Adrenal gland (tissue), 12 donors: Measurements from ENCODE around the gene CDC42EP1. TPM values are rescaled to one million over a fixed set of nuclear protein-coding genes. Genes with fewer than 3 reads are reported as not detected.

Experiments used
- DNase-seq, 7 donors: peaks; one replicate each; pipeline ENCODE4 v3.0.0-alpha.2; 2019 to 2020
- H3K27ac ChIP-seq, 5 donors: fragments of 200-600 bp; sonication (generic) in 4 of 5; 1 replicate in 3 of 5; 2 replicates in 2 of 5; pipeline versions ENCODE4 v1.5.1 to v1.8.0; 2016 to 2020; ENCODE audit warnings: mild to moderate bottlenecking in 1 of 5
- H3K27me3 ChIP-seq: fragments of 200-600 bp; 2 replicates; pipeline ENCODE4 v1.8.0; 2021
- H3K36me3 ChIP-seq, 2 donors: fragments of 200-600 bp; replicated peaks in 1 of 2; 1 replicate in 1 of 2; 2 replicates in 1 of 2; pipeline versions ENCODE4 v1.5.1 to v1.8.0; 2018 to 2022
- H3K4me1 ChIP-seq, 2 donors: fragments of 200-600 bp; replicated peaks in 1 of 2; 1 replicate in 1 of 2; 2 replicates in 1 of 2; pipeline versions ENCODE4 v1.5.1 to v1.8.0; 2018 to 2021
- H3K4me3 ChIP-seq, 4 donors: fragments of 200-600 bp; sonication (generic) in 3 of 4; one replicate each; pipeline ENCODE4 v1.5.1; 2016 to 2018
- H3K9me3 ChIP-seq, 3 donors: fragments of 200-600 bp; sonication (generic) in 1 of 3; replicated peaks in 1 of 3; 1 replicate in 2 of 3; 2 replicates in 1 of 3; pipeline versions ENCODE4 v1.5.1 to v1.8.0; 2016 to 2021
- POLR2A ChIP-seq, 2 donors: fragments of 450-650 bp; IDR thresholded peaks; one replicate each; pipeline ENCODE4 v1.6.1; 2017; ENCODE audit warnings: antibody characterized with exemption in 2 of 2, mild to moderate bottlenecking in 2 of 2, moderate library complexity in 1 of 2
- WGBS, 4 donors: extraction: QIAGEN DNeasy Blood & Tissue Kit in 2 of 4; methylation state at CpG; one replicate each; pipeline versions ENCODE4 v1.1.5 to v1.1.7; 2013 to 2017; 5-methylcytosine and 5-hydroxymethylcytosine counted together
- intact Hi-C, 2 donors: fragments of 100-400 bp; cut with DNase I; formaldehyde crosslinking; loops; one replicate each; pipeline versions ENCODE4 v1.14.1 to v1.15.0; 2022 to 2023
- polyA plus RNA-seq, 3 donors: library from polyadenylated mRNA; stranded (reverse); fragments of 200-250 nt in 2 of 3; fragments of 350-450 nt in 1 of 3; fragmentation: Illumina TruSeq in 1 of 3; extraction: RNeasy Lipid Tissue Mini Kit (QIAGEN cat#74804) in 1 of 3; gene quantifications; one replicate each; pipeline ENCODE4 v1.2.3, GENCODE V29; 2013 to 2014
- total RNA-seq, 9 donors: library from RNA; depleted of rRNA in 4 of 9; stranded (reverse); fragments of >200 nt in 4 of 9; fragments of 120-200 nt in 1 of 9; fragmentation: NEBNext Ultra II Directional in 1 of 9; extraction: Animal tissue kit (Norgen Biotek cat#: 25700) in 1 of 9; gene quantifications; one replicate each; pipeline versions ENCODE4 v1.1.0 to v1.2.4, GENCODE V29; 2013 to 2023
- TF ChIP-seq, protein P1 (sequence below), 6 experiments: fragments of 450-650 bp in 4 of 6; fragments of 200-600 bp in 2 of 6; sonication (generic) in 1 of 6; IDR thresholded peaks; 1 replicate in 5 of 6; 2 replicates in 1 of 6; pipeline versions ENCODE4 v1.5.1 to v1.8.0; 2016 to 2021; ENCODE audit warnings: antibody characterized with exemption in 6 of 6, mild to moderate bottlenecking in 2 of 6, moderate library complexity in 1 of 6
- donor health status: healthy with polysubstance abuse.
- donor health status: Bipolar disorder and iron deficiency.
- donor health status: DM: yes; HTN: yes; CAD: no.
- donor health status: DM: no; HTN: no; CAD: no.
- donor health status: DM: no; HTN: no; CAD: no.
- donor health status: DM: yes; HTN: yes; CAD: no.

CDC42EP1 gene
- total and polyA plus RNA-seq, 12 donors = 9.2 to 159 (median 92.8) TPM

DNA sequence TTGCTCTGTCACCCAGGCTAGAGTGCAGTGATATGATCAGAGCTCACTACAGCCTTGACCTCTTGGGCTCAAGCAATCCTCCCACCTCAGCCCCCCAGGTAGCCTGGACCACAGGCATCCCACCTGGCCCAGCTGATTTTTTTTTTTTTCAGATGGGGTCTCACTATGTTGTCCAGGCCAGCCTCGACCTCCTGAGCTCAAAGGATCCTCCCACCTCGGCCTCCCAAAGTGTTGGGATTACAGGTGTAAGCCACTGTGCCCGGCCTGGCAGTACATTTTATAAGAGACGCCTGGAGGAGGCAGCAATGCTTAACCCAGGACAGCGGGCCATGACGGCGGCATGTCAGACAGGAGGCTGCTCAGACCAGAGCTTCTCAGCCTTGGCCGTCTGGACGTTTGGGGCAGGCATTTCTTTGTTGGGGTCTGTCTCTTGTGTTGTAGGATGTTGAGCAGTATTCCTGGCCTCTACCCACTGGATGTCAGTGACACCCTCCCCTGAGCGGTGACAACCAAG is 15.3 kb downstream of the CDC42EP1 start:
- Histone ChIP-seq H3K27ac (no peak overlapping the region), H3K9me3 (no peaks in the 10 kb centered on the region), H3K36me3 (no peaks in the 10 kb centered on the region), H3K4me1 (peaks cover 4 to 12% of the 10 kb centered on the region in 2 donors), H3K4me3 (no peak overlapping the region), H3K27me3 (no peaks in the 10 kb centered on the region)
- no peak for DNase-seq
- no peak for TF ChIP-seq POLR2A (IDR thresholded peaks at IDR 0.05)
- TF ChIP-seq, protein P1, sequence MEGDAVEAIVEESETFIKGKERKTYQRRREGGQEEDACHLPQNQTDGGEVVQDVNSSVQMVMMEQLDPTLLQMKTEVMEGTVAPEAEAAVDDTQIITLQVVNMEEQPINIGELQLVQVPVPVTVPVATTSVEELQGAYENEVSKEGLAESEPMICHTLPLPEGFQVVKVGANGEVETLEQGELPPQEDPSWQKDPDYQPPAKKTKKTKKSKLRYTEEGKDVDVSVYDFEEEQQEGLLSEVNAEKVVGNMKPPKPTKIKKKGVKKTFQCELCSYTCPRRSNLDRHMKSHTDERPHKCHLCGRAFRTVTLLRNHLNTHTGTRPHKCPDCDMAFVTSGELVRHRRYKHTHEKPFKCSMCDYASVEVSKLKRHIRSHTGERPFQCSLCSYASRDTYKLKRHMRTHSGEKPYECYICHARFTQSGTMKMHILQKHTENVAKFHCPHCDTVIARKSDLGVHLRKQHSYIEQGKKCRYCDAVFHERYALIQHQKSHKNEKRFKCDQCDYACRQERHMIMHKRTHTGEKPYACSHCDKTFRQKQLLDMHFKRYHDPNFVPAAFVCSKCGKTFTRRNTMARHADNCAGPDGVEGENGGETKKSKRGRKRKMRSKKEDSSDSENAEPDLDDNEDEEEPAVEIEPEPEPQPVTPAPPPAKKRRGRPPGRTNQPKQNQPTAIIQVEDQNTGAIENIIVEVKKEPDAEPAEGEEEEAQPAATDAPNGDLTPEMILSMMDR (IDR thresholded peaks at IDR 0.05) = no peak
- 87 to 95% (median 92%) methylated on average over 9 to 10 of the region's 10 CpGs for WGBS, 4 donors
- intact Hi-C loops = no loop called here

DNA sequence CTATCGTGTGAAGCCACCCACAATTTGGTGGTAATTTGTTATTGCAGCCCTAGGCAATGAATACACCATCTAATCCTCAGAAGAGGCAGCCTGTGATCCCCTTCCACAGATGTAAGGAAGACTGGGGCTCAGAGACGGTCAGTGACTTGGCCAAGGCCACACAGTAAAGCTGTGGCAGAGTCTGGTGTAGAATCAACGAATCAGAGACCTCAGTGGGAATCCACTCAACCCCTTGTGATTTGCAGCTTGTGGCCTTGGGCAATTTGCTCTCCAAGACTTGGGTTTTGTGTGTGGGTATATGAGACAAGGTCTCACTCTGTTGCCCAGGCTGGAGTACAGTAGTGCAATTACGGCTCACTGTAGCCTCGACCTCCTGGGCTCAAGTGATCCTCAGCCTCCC is 17.7 kb downstream of the CDC42EP1 start:
- WGBS, 4 donors = 55 to 71% (median 64%) methylated on average over 4 to 5 of the region's 5 CpGs

DNA sequence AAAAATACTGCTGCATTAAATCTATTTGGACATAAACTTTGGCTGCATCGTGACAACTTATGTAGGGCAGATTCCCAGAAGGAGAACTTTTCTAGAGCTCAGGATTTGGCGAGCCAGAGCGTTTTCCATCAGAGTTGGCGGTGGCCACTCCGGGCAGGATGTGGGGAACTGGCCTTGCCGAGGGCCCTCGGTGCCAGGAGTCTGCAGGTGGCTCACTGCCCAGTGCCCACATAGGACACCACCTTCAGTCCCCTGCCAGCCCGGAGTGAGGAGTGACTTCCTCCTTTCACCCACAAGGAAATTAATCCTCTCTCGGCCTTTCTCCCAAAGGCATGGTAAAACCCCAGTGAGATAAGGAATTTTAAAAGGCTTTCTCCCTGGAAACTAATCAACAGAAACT is 21.2 kb downstream of the CDC42EP1 start:
- Histone ChIP-seq H3K27me3 (no peaks in the 10 kb centered on the region), H3K9me3 (no peaks in the 10 kb centered on the region), H3K4me1 (peaks cover 0 to 17% of the 10 kb centered on the region in 2 donors), H3K36me3 (no peaks in the 10 kb centered on the region), H3K4me3 (no peak overlapping the region), H3K27ac (peak overlapping the region in 2 of 5 donors; percentile 47 to 55)
- TF ChIP-seq, protein P1 (IDR thresholded peaks at IDR 0.05) = no peak
- TF ChIP-seq POLR2A (IDR thresholded peaks at IDR 0.05) = no peak
- intact Hi-C loops = no loop called here
- WGBS, 4 donors = 11 to 15% (median 12%) methylated on average over 9 of the region's 9 CpGs
- DNase-seq = peak; percentile 52 to 79 (median 66)

More for the DNA sequence above, 17.7 kb downstream of the CDC42EP1 start:
- DNase-seq = no peak
- Histone ChIP-seq H3K9me3 (no peaks in the 10 kb centered on the region), H3K27me3 (no peaks in the 10 kb centered on the region), H3K4me3 (no peak overlapping the region), H3K36me3 (no peaks in the 10 kb centered on the region), H3K27ac (no peak overlapping the region), H3K4me1 (peaks cover 4 to 23% of the 10 kb centered on the region in 2 donors)
- intact Hi-C loops = no loop called here
- no peak for TF ChIP-seq POLR2A (IDR thresholded peaks at IDR 0.05)

DNA sequence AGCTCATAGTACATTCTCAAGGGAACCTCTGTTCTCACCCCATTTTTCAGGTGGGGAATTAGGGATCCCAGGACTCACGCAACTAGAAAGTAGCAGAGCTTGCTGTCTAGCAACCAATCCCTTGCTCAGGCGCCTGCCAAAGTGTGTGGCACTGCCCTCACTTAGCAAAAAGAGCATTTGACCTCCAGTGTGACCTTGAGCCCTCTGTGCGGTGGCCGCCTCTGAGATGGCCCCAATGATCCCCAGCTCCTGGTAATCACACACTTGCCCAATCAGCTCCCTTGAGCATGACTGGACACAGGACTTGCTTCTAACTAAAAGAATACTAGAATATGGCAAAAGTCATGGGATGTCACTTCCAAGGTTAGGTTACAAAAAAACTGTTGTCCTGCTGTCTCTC is 22.2 kb downstream of the CDC42EP1 start:
- H3K27me3 ChIP-seq = no peaks in the 10 kb centered on the region
- WGBS, 4 donors = 54 to 75% (median 59%) methylated on average over 4 of the region's 4 CpGs
- H3K4me1 ChIP-seq = peaks cover 0 to 17% of the 10 kb centered on the region in 2 donors
- H3K9me3 ChIP-seq = no peaks in the 10 kb centered on the region
- intact Hi-C loops = no loop called here
- H3K36me3 ChIP-seq = no peaks in the 10 kb centered on the region
- no peak for TF ChIP-seq POLR2A (IDR thresholded peaks at IDR 0.05)
- TF ChIP-seq, protein P1 (IDR thresholded peaks at IDR 0.05) = no peak
- no peak for DNase-seq
- H3K4me3 ChIP-seq = no peak overlapping the region
- H3K27ac ChIP-seq = no peak overlapping the region
